Psoas muscle (tissue), 8 donors: ENCODE measurements around the gene ITGB3. TPM values are rescaled to one million over a fixed set of nuclear protein-coding genes. Genes with fewer than 3 reads are reported as not detected.

Experiments used
- ATAC-seq, 4 donors: fragments of 200-7000 bp; cut with Tn5 transposase; one replicate each; pipeline ENCODE4 v1.9.1; 2020; ENCODE audit warnings: moderate library complexity in 3 of 4, mild to moderate bottlenecking in 2 of 4
- DNase-seq, 2 donors: peaks; one replicate each; pipeline ENCODE4 v3.0.0-alpha.2; 2020
- H3K27ac ChIP-seq: fragments of 200-600 bp; one replicate; pipeline ENCODE4 v1.8.0; 2022
- H3K27me3 ChIP-seq, 3 donors: fragments of 200-600 bp in 1 of 3; one replicate each; pipeline versions ENCODE4 v1.6.1 to v1.8.0; 2013 to 2022; ENCODE audit warnings: low read length in 2 of 3, mild to moderate bottlenecking in 2 of 3, moderate library complexity in 1 of 3; ENCODE audit not compliant: insufficient read depth in 3 of 3
- H3K36me3 ChIP-seq, 2 donors: fragments of 200-600 bp in 1 of 2; one replicate each; pipeline versions ENCODE4 v1.6.1 to v1.8.0; 2013 to 2022; ENCODE audit warnings: low read depth in 1 of 2, mild to moderate bottlenecking in 1 of 2, moderate library complexity in 1 of 2; ENCODE audit not compliant: insufficient read depth in 1 of 2
- H3K4me1 ChIP-seq: fragments of 200-600 bp; one replicate; pipeline ENCODE4 v1.8.0; 2022
- H3K4me3 ChIP-seq: fragments of 200-600 bp; one replicate; pipeline ENCODE4 v1.8.0; 2022; ENCODE audit warnings: mild to moderate bottlenecking
- H3K9me3 ChIP-seq: fragments of 200-600 bp; one replicate; pipeline ENCODE4 v1.8.0; 2022
- WGBS, 3 donors: extraction: QIAGEN DNeasy Blood & Tissue Kit; methylation state at CpG; one replicate each; pipeline versions ENCODE4 v1.1.6 to v1.1.7; 2013; 5-methylcytosine and 5-hydroxymethylcytosine counted together
- intact Hi-C, 2 donors: fragments of 100-400 bp; cut with DNase I; formaldehyde crosslinking; loops; one replicate each; pipeline versions ENCODE4 v1.11.0 to v1.14.2; 2022
- polyA plus RNA-seq, 3 donors: library from polyadenylated mRNA; stranded (reverse); fragments of 200-250 nt; gene quantifications; one replicate each; pipeline ENCODE4 v1.2.3, GENCODE V29; 2013
- total RNA-seq, 4 donors: library from RNA; stranded (reverse); fragmentation: NEBNext Ultra II Directional in 2 of 4; extraction: Animal tissue kit (Norgen Biotek cat#: 25700) in 2 of 4; gene quantifications; one replicate each; pipeline versions ENCODE4 v1.2.1 to v1.2.4, GENCODE V29; 2021 to 2023
- TF ChIP-seq, protein P1 (sequence below): fragments of 200-600 bp; IDR thresholded peaks from one replicate; pipeline ENCODE4 v1.8.0; 2022; ENCODE audit warnings: antibody characterized with exemption
- donor health status: healthy with polysubstance abuse.
- donor health status: DM: no; HTN: no; CAD: no; lungs with moderate emphysema.
- donor health status: Bipolar disorder and iron deficiency.
- donor health status: healthy.
- donor health status: DM: yes; HTN: yes; CAD: no.
- donor health status: DM: no; HTN: no; CAD: no.
- donor health status: DM: no; HTN: no; CAD: no.
- donor health status: DM: yes; HTN: yes; CAD: no.

The ITGB3 gene
- total and polyA plus RNA-seq, 7 donors, result 0.32 to 5.4 (median 1.5) TPM

DNA sequence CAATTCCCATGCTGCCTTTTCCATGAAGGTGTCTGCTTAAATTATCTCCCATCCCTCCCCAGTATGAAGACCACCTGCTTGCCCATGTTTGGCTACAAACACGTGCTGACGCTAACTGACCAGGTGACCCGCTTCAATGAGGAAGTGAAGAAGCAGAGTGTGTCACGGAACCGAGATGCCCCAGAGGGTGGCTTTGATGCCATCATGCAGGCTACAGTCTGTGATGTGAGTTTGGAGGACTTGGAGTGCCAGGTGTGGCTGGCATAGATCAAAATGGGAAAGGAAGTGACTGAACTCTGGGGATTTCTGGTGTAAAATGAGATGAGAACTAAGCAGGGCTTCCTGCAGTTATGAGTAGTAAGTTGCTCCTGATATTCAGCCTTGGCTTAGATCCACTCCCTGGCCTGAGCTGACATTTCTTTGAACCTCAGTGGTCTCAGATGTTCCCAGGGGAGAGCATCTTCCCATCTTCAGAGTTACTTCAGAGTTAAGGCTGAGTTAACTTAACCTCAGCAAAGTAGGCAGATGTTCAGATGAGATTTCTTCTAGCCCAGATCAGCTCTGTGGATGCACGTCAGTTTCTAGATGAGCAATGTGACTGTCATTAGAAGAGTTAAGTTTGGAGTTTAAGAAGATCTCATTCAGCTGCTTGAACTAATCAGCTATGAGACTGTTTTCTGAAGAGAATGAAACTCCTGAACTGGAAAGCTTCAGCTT is 32.7 kb downstream of the ITGB3 start:
- Histone ChIP-seq H3K27ac (no peak overlapping the region), H3K4me1 (no peaks in the 10 kb centered on the region), H3K4me3 (no peak overlapping the region), H3K36me3 (peaks cover 0 to 2% of the 10 kb centered on the region in 2 donors), H3K9me3 (no peaks in the 10 kb centered on the region), H3K27me3 (no peaks in the 10 kb centered on the region)
- DNase-seq (no peak), ATAC-seq (peak in 1 of 4 donors; percentile 42)
- WGBS, 3 donors, result 71 to 76% (median 71%) methylated on average over 6 of the region's 6 CpGs
- intact Hi-C loops, result no loop called here
- TF ChIP-seq, protein P1, sequence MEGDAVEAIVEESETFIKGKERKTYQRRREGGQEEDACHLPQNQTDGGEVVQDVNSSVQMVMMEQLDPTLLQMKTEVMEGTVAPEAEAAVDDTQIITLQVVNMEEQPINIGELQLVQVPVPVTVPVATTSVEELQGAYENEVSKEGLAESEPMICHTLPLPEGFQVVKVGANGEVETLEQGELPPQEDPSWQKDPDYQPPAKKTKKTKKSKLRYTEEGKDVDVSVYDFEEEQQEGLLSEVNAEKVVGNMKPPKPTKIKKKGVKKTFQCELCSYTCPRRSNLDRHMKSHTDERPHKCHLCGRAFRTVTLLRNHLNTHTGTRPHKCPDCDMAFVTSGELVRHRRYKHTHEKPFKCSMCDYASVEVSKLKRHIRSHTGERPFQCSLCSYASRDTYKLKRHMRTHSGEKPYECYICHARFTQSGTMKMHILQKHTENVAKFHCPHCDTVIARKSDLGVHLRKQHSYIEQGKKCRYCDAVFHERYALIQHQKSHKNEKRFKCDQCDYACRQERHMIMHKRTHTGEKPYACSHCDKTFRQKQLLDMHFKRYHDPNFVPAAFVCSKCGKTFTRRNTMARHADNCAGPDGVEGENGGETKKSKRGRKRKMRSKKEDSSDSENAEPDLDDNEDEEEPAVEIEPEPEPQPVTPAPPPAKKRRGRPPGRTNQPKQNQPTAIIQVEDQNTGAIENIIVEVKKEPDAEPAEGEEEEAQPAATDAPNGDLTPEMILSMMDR, result no peak

GRCh38 chr17:47287068-47287467 is 33.4 kb downstream of the ITGB3 start:
- 83 to 89% (median 85%) methylated on average over 4 of the region's 4 CpGs for WGBS, 3 donors
- H3K4me1 ChIP-seq, result no peaks in the 10 kb centered on the region
- H3K27me3 ChIP-seq, result no peaks in the 10 kb centered on the region
- H3K36me3 ChIP-seq, result peaks cover 0 to 2% of the 10 kb centered on the region in 2 donors
- intact Hi-C loops, result no loop called here
- TF ChIP-seq, protein P1, result no peak
- H3K27ac ChIP-seq, result no peak overlapping the region
- no peak overlapping the region for H3K4me3 ChIP-seq
- no peak for ATAC-seq
- no peak for DNase-seq
- no peaks in the 10 kb centered on the region for H3K9me3 ChIP-seq

GRCh38 chr17:47287639-47288038 is 34.0 kb downstream of the ITGB3 start:
- TF ChIP-seq, protein P1, result no peak
- Histone ChIP-seq H3K4me3 (no peak overlapping the region), H3K9me3 (no peaks in the 10 kb centered on the region), H3K27ac (no peak overlapping the region), H3K27me3 (no peaks in the 10 kb centered on the region), H3K4me1 (no peaks in the 10 kb centered on the region), H3K36me3 (peaks cover 0 to 2% of the 10 kb centered on the region in 2 donors)
- DNase-seq, result no peak
- WGBS, 3 donors, result 83 to 95% (median 92%) methylated on average over 2 of the region's 2 CpGs
- intact Hi-C loops, result no loop called here
- no peak for ATAC-seq

- ATAC-seq, result no peak
- H3K9me3 ChIP-seq, result no peaks in the 10 kb centered on the region
- H3K4me1 ChIP-seq, result no peaks in the 10 kb centered on the region
- no peak overlapping the region for H3K27ac ChIP-seq
- DNase-seq, result no peak
- no peaks in the 10 kb centered on the region for H3K27me3 ChIP-seq
- TF ChIP-seq, protein P1, result no peak
- 74 to 88% (median 80%) methylated on average over 6 of the region's 6 CpGs for WGBS, 3 donors
- intact Hi-C loops, result no loop called here
- H3K4me3 ChIP-seq, result no peak overlapping the region
- H3K36me3 ChIP-seq, result peaks cover 0 to 2% of the 10 kb centered on the region in 2 donors
Observed at GRCh38 chr17:47288531-47289116, 35.0 kb downstream of the ITGB3 start.
